HG03469 (cell line): ENCODE data around the gene NTSR1.

Experiments used
- ATAC-seq: cut with Tn5 transposase; IDR thresholded peaks from one replicate; pipeline ENCODE4 v1.9.1; 2021; ENCODE audit warnings: mild to moderate bottlenecking, moderate library complexity, moderate number of reproducible peaks; ENCODE audit not compliant: unreplicated experiment

The NTSR1 gene

DNA sequence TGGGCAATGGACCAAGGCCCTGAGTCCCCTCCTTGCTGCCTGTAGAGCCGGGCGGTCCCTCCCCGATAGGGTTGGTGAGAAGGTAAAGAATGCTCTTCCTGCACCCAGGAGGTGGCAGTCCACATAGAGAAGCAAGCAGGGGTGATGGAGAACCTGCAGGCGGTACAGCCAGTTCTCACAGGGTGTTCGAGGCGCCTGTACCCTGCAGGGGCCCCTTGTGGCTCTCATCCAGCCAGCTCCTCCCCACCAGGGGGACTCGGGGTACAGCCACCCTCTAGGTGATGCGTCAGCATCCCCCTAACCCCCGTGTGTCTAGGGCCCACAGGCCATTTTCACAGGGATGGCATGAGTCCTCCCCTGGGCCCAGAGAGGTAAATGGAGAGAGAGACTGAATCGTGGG, 103.1 kb downstream of the NTSR1 start:
- ATAC-seq, result no peak
